Mucosa of descending colon (tissue), 3 donors: Measurements from ENCODE around the gene PHACTR1. TPM values are rescaled to one million over a fixed set of nuclear protein-coding genes. Genes with fewer than 3 reads are reported as not detected.
A peak's percentile ranks its signal among the peaks of the same experiment; 100 is the strongest.

Experiments used
- ATAC-seq: fragments of 200-7000 bp; cut with Tn5 transposase; one replicate; pipeline ENCODE4 v1.9.1; 2020; ENCODE audit warnings: mild to moderate bottlenecking, moderate library complexity
- DNase-seq, 3 donors: peaks; one replicate each; pipeline ENCODE4 v3.0.0-alpha.2; 2020
- H3K36me3 ChIP-seq: fragments of 200-600 bp; one replicate; pipeline ENCODE4 v1.8.0; 2021; ENCODE audit warnings: low read depth, mild to moderate bottlenecking
- H3K4me1 ChIP-seq: fragments of 200-600 bp; one replicate; pipeline ENCODE4 v1.8.0; 2021; ENCODE audit warnings: low read depth, mild to moderate bottlenecking
- H3K4me3 ChIP-seq: fragments of 200-600 bp; one replicate; pipeline ENCODE4 v1.8.0; 2021; ENCODE audit warnings: mild to moderate bottlenecking
- H3K9me3 ChIP-seq: fragments of 200-600 bp; one replicate; pipeline ENCODE4 v1.8.0; 2021; ENCODE audit warnings: mild to moderate bottlenecking
- CTCF ChIP-seq: fragments of 200-600 bp; IDR thresholded peaks from one replicate; pipeline ENCODE4 v1.8.0; 2022; ENCODE audit warnings: antibody characterized with exemption, mild to moderate bottlenecking
- intact Hi-C, 2 donors: fragments of 100-400 bp; cut with DNase I in 1 of 2; cut with micrococcal nuclease in 1 of 2; formaldehyde crosslinking; loops; one replicate each; pipeline versions ENCODE4 v1.11.0 to v1.11.1; 2022; cut with DNase I, micrococcal nuclease
- total RNA-seq, 3 donors: library from RNA; stranded (reverse); fragmentation: NEBNext Ultra II Directional in 2 of 3; extraction: Animal tissue kit (Norgen Biotek cat#: 25700) in 2 of 3; gene quantifications; one replicate each; pipeline versions ENCODE4 v1.2.1 to v1.2.4, GENCODE V29; 2021 to 2023
- donor health status: DM: no; HTN: no; CAD: no; lungs with moderate emphysema.
- donor health status: DM: no; HTN: no; CAD: no.
- donor health status: DM: no; HTN: yes; CAD: no.

Gene PHACTR1
- total RNA-seq, 3 donors from 2014 or later = 2.7 to 4.7 (median 3.1) TPM

- ATAC-seq (peak; percentile 95), DNase-seq (peak; percentile 73 to 88 (median 82))
- Histone ChIP-seq H3K36me3 (peaks cover 5% of the 10 kb centered on the region), H3K9me3 (no peaks in the 10 kb centered on the region), H3K4me1 (peaks cover 21% of the 10 kb centered on the region), H3K4me3 (no peak overlapping the region)
- no peak for TF ChIP-seq CTCF
- intact Hi-C loops = no loop called here
Measured at GRCh38 chr6:13302751-13303667, 586.4 kb downstream of the PHACTR1 start.

- peak; percentile 59 for ATAC-seq
- Histone ChIP-seq H3K4me1 (peaks cover 21% of the 10 kb centered on the region), H3K9me3 (no peaks in the 10 kb centered on the region), H3K4me3 (no peak overlapping the region), H3K36me3 (peaks cover 5% of the 10 kb centered on the region)
- intact Hi-C loops = no loop called here
- peak; percentile 75 to 87 (median 79) for DNase-seq
- no peak for TF ChIP-seq CTCF
Measured at GRCh38 chr6:13303668-13304017, 587.1 kb downstream of the PHACTR1 start.

- ATAC-seq = no peak
- no peaks in the 10 kb centered on the region for H3K9me3 ChIP-seq
- no peak for TF ChIP-seq CTCF
- peaks cover 5% of the 10 kb centered on the region for H3K36me3 ChIP-seq
- intact Hi-C loops = no loop called here
- no peak overlapping the region for H3K4me3 ChIP-seq
- no peak for DNase-seq
- peaks cover 21% of the 10 kb centered on the region for H3K4me1 ChIP-seq
Measured at GRCh38 chr6:13304101-13304500, 587.5 kb downstream of the PHACTR1 start.

- DNase-seq (no peak), ATAC-seq (no peak)
- Histone ChIP-seq H3K9me3 (no peaks in the 10 kb centered on the region), H3K4me3 (no peak overlapping the region), H3K36me3 (peaks cover 5% of the 10 kb centered on the region), H3K4me1 (peaks cover 21% of the 10 kb centered on the region)
- intact Hi-C loops = no loop called here
- TF ChIP-seq CTCF = no peak
Measured at GRCh38 chr6:13304580-13305260, 588.2 kb downstream of the PHACTR1 start.

GRCh38 chr6:13305288-13305687 is 588.7 kb downstream of the PHACTR1 start:
- Histone ChIP-seq H3K9me3 (no peaks in the 10 kb centered on the region), H3K4me3 (no peak overlapping the region), H3K36me3 (peaks cover 5% of the 10 kb centered on the region), H3K4me1 (peaks cover 21% of the 10 kb centered on the region)
- intact Hi-C loops = no loop called here
- ATAC-seq (no peak), DNase-seq (no peak)
- no peak for TF ChIP-seq CTCF
